Endothelial cell of umbilical vein (primary cell): ENCODE measurements around the gene CFAP20. TPM values are rescaled to one million over a fixed set of nuclear protein-coding genes. Genes with fewer than 3 reads are reported as not detected.

Experiments used
- BruUV-seq: library from RNA; stranded (reverse); fragments of 400-500 nt; replicated peaks from 2 replicates; lab custom pipeline; 2021; lab: Mats Ljungman, UMichigan
- CTCF ChIA-PET: fragments of 300-600, 350-600 bp; sonication (Branson Sonifier 250); formaldehyde crosslinking; loops from one replicate; lab custom pipeline; 2021; ENCODE audit warnings: antibody characterized with exemption, inconsistent platforms; lab: Charles Lee
- POLR2A ChIA-PET: fragments of 300-600, 350-600 bp; sonication (Branson Sonifier 250); formaldehyde crosslinking; loops from one replicate; lab custom pipeline; 2021; ENCODE audit warnings: antibody characterized with exemption, inconsistent platforms; lab: Charles Lee
- DNase-seq: peaks from one replicate; pipeline ENCODE4 v3.0.0-alpha.2; 2011; ENCODE audit warnings: low read depth, low spot score
- FAIRE-seq: peaks from 2 replicates; lab custom pipeline; 2011; peaks lifted over from hg19 to GRCh38; lab: Jason Lieb, UNC
- H2AFZ ChIP-seq: 2 replicates; pipeline ENCODE4 v1.6.0; 2012; ENCODE audit warnings: low read depth, low read length, control low read depth, inconsistent platforms
- H3K27ac ChIP-seq: 2 replicates; pipeline ENCODE4 v1.5.1; 2011; ENCODE audit warnings: low read depth, mild to moderate bottlenecking, control low read depth, low read length, moderate library complexity; ENCODE audit not compliant: insufficient read depth
- H3K27me3 ChIP-seq, 2 experiments: 2 replicates each; pipeline versions ENCODE4 v1.6.0 to v1.6.1; 2011; ENCODE audit warnings: low read length in 2 of 2, mixed read lengths in 1 of 2; ENCODE audit not compliant: control insufficient read depth in 2 of 2, insufficient read depth in 2 of 2
- H3K36me3 ChIP-seq, 2 experiments: 2 replicates in 1 of 2; 3 replicates in 1 of 2; pipeline ENCODE4 v1.5.1; 2011; ENCODE audit warnings: low read length in 2 of 2, mild to moderate bottlenecking in 1 of 2, moderate library complexity in 1 of 2; ENCODE audit not compliant: control insufficient read depth in 2 of 2, insufficient read depth in 2 of 2; ENCODE audit errors: extremely low read depth in 1 of 2
- H3K4me1 ChIP-seq: 3 replicates; pipeline ENCODE4 v1.5.1; 2011; ENCODE audit warnings: mild to moderate bottlenecking, low read length; ENCODE audit not compliant: control insufficient read depth, insufficient read depth; ENCODE audit errors: extremely low read depth
- H3K4me2 ChIP-seq: 2 replicates; pipeline ENCODE4 v1.6.1; 2011; ENCODE audit warnings: low read length, control low read depth, mixed read lengths; ENCODE audit not compliant: insufficient read depth
- H3K4me3 ChIP-seq, 3 experiments: fragments of 200-600 bp in 1 of 3; sonication (generic), shearing (Covaris generic) in 1 of 3; replicated peaks in 1 of 3; 2 replicates each; pipeline ENCODE4 v1.5.1; 2011 to 2016; ENCODE audit warnings: control low read depth in 3 of 3, low read length in 3 of 3, mild to moderate bottlenecking in 2 of 3, inconsistent platforms in 1 of 3, low read depth in 1 of 3, moderate library complexity in 1 of 3; ENCODE audit not compliant: insufficient read depth in 1 of 3
- H3K79me2 ChIP-seq: 2 replicates; pipeline ENCODE4 v1.6.0; 2012; ENCODE audit warnings: low read length, inconsistent platforms; ENCODE audit not compliant: control insufficient read depth, insufficient read depth
- H3K9ac ChIP-seq: replicated peaks from 2 replicates; pipeline ENCODE3; 2011; ENCODE audit warnings: low read length, control low read depth; ENCODE audit not compliant: insufficient read depth; ENCODE audit errors: extremely low read depth
- H3K9me1 ChIP-seq: replicated peaks from 3 replicates; pipeline ENCODE4 v1.6.0; 2011; ENCODE audit warnings: mild to moderate bottlenecking, low read length; ENCODE audit not compliant: control insufficient read depth, insufficient read depth; ENCODE audit errors: extremely low read depth
- H3K9me3 ChIP-seq: replicated peaks from 2 replicates; pipeline ENCODE4 v1.5.1; 2012; ENCODE audit warnings: low read length, inconsistent platforms; ENCODE audit not compliant: control insufficient read depth, insufficient read depth
- H4K20me1 ChIP-seq: replicated peaks from 2 replicates; pipeline ENCODE3; 2011; ENCODE audit warnings: mild to moderate bottlenecking, low read length; ENCODE audit not compliant: control insufficient read depth, insufficient read depth; ENCODE audit errors: extremely low read depth
- EZH2 ChIP-seq: IDR thresholded peaks from 2 replicates; pipeline ENCODE4 v1.6.1; 2012; ENCODE audit warnings: borderline replicate concordance, low read depth, mild to moderate bottlenecking, moderate library complexity, low read length, inconsistent platforms; ENCODE audit not compliant: severe bottlenecking
- FOS ChIP-seq: IDR thresholded peaks from 2 replicates; pipeline ENCODE4 v1.6.1; 2011; ENCODE audit warnings: mild to moderate bottlenecking, low read length, moderate library complexity, borderline replicate concordance; ENCODE audit not compliant: insufficient read depth
- JUN ChIP-seq: IDR thresholded peaks from 2 replicates; pipeline ENCODE4 v1.6.1; 2011; ENCODE audit warnings: borderline replicate concordance, low read depth; ENCODE audit not compliant: insufficient read length, insufficient read depth
- MYC ChIP-seq: IDR thresholded peaks from one replicate; pipeline ENCODE4 v1.6.1; 2011; ENCODE audit warnings: mild to moderate bottlenecking, low read depth, low read length
- POLR2AphosphoS5 ChIP-seq: IDR thresholded peaks from 2 replicates; pipeline ENCODE4 v1.6.1; 2012; ENCODE audit warnings: low read depth, mild to moderate bottlenecking, control low read depth, low read length, moderate library complexity; ENCODE audit not compliant: insufficient read depth
- dilution Hi-C: fragments of 300-500 bp; cut with MboI; formaldehyde crosslinking; loops from one replicate; pipeline ENCODE4 v1.15.0; 2019; ENCODE audit warnings: low sequenced_read_pairs; ENCODE audit not compliant: extremely low pct_ligation_motif_present
- intact Hi-C: fragments of 100-400 bp; cut with micrococcal nuclease; formaldehyde crosslinking; loops from one replicate; pipeline ENCODE4 v1.10.0; 2022
- polyA plus RNA-seq, 4 experiments: library from polyadenylated mRNA; depleted of rRNA in 3 of 4; stranded (reverse) in 3 of 4; unstranded in 1 of 4; fragments of >200 nt; gene quantifications; 2 replicates each; pipeline versions ENCODE4 v1.2.1 to v1.2.3, GENCODE V29; 2011 to 2012; ENCODE audit warnings: missing spikeins in 1 of 4
- total RNA-seq: library from RNA; stranded (reverse); gene quantifications from 2 replicates; pipeline ENCODE4 v1.2.3, GENCODE V29; 2021
- TF ChIP-seq, protein P1 (sequence below): IDR thresholded peaks from 2 replicates; pipeline ENCODE4 v1.6.1; 2011; ENCODE audit not compliant: insufficient read depth, insufficient read length

The CFAP20 gene
- total and polyA plus RNA-seq, 2 donors (not counting 3 experiments of a cell fraction or from before 2014, with no cell fraction given): 44.7 to 70.9 TPM

DNA sequence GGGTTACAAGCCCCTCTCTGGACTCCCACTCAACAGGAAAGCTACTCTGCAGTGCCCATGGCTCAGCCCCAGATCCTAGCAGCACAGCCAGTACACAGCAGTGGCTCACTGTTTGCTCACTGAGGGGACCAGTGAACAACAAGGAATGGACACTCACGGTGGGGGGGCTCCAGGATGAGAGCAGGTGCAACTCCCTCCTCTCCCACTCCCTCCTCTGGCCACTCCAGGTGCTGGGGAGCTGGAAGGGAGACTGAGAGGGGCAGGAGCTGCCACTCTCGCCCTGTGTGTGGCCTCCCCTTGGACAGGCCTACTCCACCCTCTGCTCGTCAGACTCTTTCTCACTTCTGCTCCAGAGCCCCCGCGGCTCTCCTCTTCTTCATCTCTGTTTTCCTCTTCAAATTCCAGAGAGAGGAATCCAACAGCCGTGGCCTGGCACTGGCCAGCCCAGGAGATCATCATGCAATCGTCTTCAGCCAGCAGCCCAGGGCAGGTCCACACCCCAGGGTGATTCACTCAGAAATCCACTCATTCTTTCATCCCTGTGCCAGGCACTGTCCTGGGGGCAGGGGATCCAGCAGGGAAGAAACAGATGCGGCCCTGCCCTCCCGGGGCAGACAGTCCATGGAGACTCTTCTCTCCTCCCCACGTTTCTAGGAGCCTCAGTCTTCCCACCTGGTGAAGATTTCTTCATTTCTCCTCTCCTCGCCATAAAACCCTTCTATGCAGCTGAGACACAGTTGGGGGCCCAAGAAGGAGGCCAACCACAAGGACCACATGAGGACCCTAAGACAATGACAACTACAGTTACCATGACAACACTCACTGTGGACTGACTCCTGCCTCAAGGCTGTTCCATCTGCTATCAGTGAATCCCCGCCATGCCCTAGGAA lies 30.7 kb downstream of the CFAP20 start:
- BruUV-seq: no TSS peak
- ChIA-PET CTCF (interaction anchor here (0.9 to 2.2 kb wide), 9 partner anchors 10 to 98 kb away, joined by 3 to 10 read pairs (median 6); partner anchors contain the start of gene MMP15), POLR2A (no interaction called here)
- no peak overlapping the region for H2AFZ ChIP-seq
- FAIRE-seq (no peak), DNase-seq (no peak)
- H3K27ac ChIP-seq: no peak overlapping the region
- no peaks in the 10 kb centered on the region for H3K9me1 ChIP-seq
- H3K4me1 ChIP-seq: no peaks in the 10 kb centered on the region
- no peak overlapping the region for H3K4me2 ChIP-seq
- TF ChIP-seq FOS (no peak), MYC (no peak), JUN (no peak), EZH2 (no peak), POLR2AphosphoS5 (no peak)
- TF ChIP-seq, protein P1, sequence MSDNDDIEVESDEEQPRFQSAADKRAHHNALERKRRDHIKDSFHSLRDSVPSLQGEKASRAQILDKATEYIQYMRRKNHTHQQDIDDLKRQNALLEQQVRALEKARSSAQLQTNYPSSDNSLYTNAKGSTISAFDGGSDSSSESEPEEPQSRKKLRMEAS: no peak
- H3K4me3 ChIP-seq: no peak overlapping the region
- H3K9ac ChIP-seq: no peak overlapping the region
- dilution Hi-C loops: no loop called here
- no peaks in the 10 kb centered on the region for H3K36me3 ChIP-seq
- no peaks in the 10 kb centered on the region for H3K27me3 ChIP-seq
- no peaks in the 10 kb centered on the region for H4K20me1 ChIP-seq
- H3K9me3 ChIP-seq: no peaks in the 10 kb centered on the region
- intact Hi-C loops: no loop called here
- no peaks in the 10 kb centered on the region for H3K79me2 ChIP-seq
